ENCODE measurements around the gene ADAM15. TPM values are rescaled to one million over a fixed set of nuclear protein-coding genes. Genes with fewer than 3 reads are reported as not detected.
A peak's percentile ranks its signal among the peaks of the same experiment; 100 is the strongest.

The ADAM15 gene
- polyA plus RNA-seq, 1 donor = 38.6 TPM

DNA sequence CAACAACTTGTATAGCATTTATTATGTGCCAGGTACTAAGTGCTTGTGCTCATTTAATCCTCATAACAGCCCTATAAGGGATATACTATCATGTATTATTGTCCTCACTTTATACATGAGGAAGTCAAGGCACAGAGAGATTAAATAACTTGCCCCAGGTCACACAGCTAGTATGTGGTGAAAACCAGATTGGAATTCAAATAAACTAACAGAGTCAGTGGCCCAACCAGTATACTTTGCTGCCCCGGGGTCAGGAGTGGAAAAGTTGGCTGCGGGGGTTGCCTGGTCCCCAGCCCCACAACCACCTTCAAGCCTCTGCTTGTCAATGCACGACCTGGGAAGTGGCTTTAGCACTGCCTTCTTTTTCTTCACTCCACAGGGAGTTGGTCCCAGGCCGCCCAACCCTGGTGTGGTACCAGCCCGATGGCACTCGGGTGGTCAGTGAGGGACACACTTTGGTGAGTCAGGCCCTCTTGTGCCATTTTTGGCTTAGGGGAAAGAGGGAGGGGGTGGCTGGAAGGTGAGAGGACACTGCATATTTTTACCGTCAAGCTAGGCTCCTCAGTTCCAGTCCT, 2.5 kb downstream of the ADAM15 start:
- Histone ChIP-seq H3K27me3 (ENCODE audit: control insufficient read depth, insufficient read depth, low read length) (peaks cover 3% of the 10 kb centered on the region), H3K4me3 (ENCODE audit: low read length) (no peak overlapping the region), H3K9me3 (ENCODE audit: control insufficient read depth, low read depth, low read length) (peaks cover 2% of the 10 kb centered on the region), H3K36me3 (ENCODE audit: control insufficient read depth, insufficient read depth, low read length) (peaks cover 22% of the 10 kb centered on the region), H3K27ac (ENCODE audit: low read length) (no peak overlapping the region), H3K4me1 (ENCODE audit: control insufficient read depth, insufficient read depth, low read length) (peaks cover 34% of the 10 kb centered on the region)
- no peak for DNase-seq
- WGBS (ENCODE audit: insufficient coverage, low lambda C conversion rate) = no CpG with 5 or more reads among the region's 7 CpGs

DNA sequence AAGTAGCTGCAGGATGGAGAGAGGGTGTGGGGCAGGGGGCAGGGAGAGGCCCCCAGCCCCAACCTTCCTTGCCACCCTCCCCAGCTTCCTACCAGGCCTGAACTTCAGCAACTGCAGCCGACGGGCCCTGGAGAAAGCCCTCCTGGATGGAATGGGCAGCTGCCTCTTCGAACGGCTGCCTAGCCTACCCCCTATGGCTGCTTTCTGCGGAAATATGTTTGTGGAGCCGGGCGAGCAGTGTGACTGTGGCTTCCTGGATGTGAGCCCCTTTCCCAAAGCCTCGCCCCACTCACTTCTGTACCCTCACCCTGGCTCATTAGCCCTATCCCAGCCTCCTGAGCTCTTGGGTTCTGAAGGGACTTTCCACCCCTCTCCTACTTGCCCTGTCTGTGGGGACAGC, 6.0 kb downstream of the ADAM15 start:
- H3K4me1 ChIP-seq (ENCODE audit: control insufficient read depth, insufficient read depth, low read length) = peaks cover 17% of the 10 kb centered on the region
- H3K36me3 ChIP-seq (ENCODE audit: control insufficient read depth, insufficient read depth, low read length) = peaks cover 22% of the 10 kb centered on the region
- H3K4me3 ChIP-seq (ENCODE audit: low read length) = no peak overlapping the region
- H3K27ac ChIP-seq (ENCODE audit: low read length) = no peak overlapping the region
- WGBS (ENCODE audit: insufficient coverage, low lambda C conversion rate) = no CpG with 5 or more reads among the region's 8 CpGs
- H3K9me3 ChIP-seq (ENCODE audit: control insufficient read depth, low read depth, low read length) = no peaks in the 10 kb centered on the region
- H3K27me3 ChIP-seq (ENCODE audit: control insufficient read depth, insufficient read depth, low read length) = no peaks in the 10 kb centered on the region
- DNase-seq = no peak

DNA sequence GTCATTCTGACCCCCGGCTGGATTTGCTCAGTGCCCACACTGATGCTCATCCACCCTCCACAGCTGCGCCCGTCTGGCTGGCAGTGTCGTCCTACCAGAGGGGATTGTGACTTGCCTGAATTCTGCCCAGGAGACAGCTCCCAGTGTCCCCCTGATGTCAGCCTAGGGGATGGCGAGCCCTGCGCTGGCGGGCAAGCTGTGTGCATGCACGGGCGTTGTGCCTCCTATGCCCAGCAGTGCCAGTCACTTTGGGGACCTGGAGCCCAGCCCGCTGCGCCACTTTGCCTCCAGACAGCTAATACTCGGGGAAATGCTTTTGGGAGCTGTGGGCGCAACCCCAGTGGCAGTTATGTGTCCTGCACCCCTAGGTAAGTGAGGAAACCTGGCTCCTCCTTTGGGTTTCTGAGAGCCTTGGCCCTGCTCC, 6.7 kb downstream of the ADAM15 start:
- WGBS (ENCODE audit: insufficient coverage, low lambda C conversion rate) = no CpG with 5 or more reads among the region's 13 CpGs
- Histone ChIP-seq H3K27me3 (ENCODE audit: control insufficient read depth, insufficient read depth, low read length) (peaks cover 3% of the 10 kb centered on the region), H3K4me3 (ENCODE audit: low read length) (no peak overlapping the region), H3K9me3 (ENCODE audit: control insufficient read depth, low read depth, low read length) (no peaks in the 10 kb centered on the region), H3K4me1 (ENCODE audit: control insufficient read depth, insufficient read depth, low read length) (peaks cover 17% of the 10 kb centered on the region), H3K36me3 (ENCODE audit: control insufficient read depth, insufficient read depth, low read length) (peaks cover 22% of the 10 kb centered on the region), H3K27ac (ENCODE audit: low read length) (no peak overlapping the region)
- DNase-seq = no peak

DNA sequence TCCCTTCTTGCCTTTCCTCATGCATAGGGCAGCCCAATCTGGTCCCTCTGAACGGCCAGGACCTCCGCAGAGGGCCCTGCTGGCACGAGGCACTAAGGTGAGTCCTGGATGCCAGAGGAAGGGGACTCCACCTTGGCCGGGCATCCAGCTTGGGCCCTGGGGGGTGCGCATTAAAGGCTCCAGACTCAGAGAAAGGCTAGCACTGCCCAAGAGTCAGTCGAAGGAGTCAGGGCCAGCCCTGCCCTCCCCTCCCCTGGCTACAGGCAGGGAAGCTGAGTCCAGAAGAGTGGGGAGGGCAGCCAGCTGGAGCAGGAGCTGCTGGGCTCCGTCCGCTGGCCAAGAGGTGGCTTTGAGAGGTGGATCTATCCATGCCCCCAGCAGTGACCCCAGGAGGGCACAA, 9.6 kb downstream of the ADAM15 start:
- Histone ChIP-seq H3K36me3 (ENCODE audit: control insufficient read depth, insufficient read depth, low read length) (peaks cover 18% of the 10 kb centered on the region), H3K27me3 (ENCODE audit: control insufficient read depth, insufficient read depth, low read length) (peaks cover 3% of the 10 kb centered on the region), H3K4me1 (ENCODE audit: control insufficient read depth, insufficient read depth, low read length) (peaks cover 26% of the 10 kb centered on the region), H3K27ac (ENCODE audit: low read length) (no peak overlapping the region), H3K9me3 (ENCODE audit: control insufficient read depth, low read depth, low read length) (no peaks in the 10 kb centered on the region), H3K4me3 (ENCODE audit: low read length) (no peak overlapping the region)
- no peak for DNase-seq
- WGBS (ENCODE audit: insufficient coverage, low lambda C conversion rate) = no CpG with 5 or more reads among the region's 8 CpGs

DNA sequence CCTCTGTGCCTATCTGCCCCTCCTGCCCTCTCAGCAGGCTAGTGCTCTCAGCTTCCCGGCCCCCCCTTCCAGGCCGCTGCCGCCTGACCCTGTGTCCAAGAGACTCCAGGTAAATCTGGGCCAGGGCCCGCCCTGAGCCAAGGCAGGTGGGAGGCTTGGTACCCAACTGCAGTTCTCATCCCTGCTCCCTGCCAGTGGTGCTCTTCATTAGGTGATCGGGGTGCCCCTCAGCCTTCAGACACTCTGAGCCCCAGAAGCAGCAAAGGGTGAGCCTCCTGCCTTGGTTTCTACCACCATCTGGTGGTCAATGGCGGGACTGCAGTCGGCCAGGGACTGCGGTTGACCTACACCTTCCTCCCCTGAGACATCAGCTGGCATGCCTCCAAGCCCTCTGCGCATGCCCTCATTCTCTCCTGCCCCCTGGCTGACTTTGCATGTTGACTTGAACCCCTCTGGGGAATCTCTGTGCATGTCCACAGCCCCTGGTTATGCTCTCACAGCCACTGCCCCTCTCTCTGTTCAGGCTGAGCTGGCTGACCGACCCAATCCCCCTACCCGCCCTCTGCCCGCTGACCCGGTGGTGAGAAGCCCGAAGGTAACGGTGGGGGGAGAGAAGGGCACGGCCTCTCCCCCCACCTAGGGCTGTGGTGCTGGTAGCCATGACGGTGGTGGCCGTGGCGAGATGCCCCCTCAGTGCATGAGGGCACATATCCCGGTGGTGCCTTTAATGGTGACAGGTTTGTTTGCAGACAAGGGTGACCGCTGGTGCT, 10.4 kb downstream of the ADAM15 start:
- H3K27ac ChIP-seq (ENCODE audit: low read length) = no peak overlapping the region
- peak; percentile 80 to 90 for DNase-seq
- peaks cover 15% of the 10 kb centered on the region for H3K36me3 ChIP-seq (ENCODE audit: control insufficient read depth, insufficient read depth, low read length)
- peaks cover 32% of the 10 kb centered on the region for H3K4me1 ChIP-seq (ENCODE audit: control insufficient read depth, insufficient read depth, low read length)
- H3K4me3 ChIP-seq (ENCODE audit: low read length) = no peak overlapping the region
- no CpG with 5 or more reads among the region's 21 CpGs for WGBS (ENCODE audit: insufficient coverage, low lambda C conversion rate)
- peaks cover 3% of the 10 kb centered on the region for H3K27me3 ChIP-seq (ENCODE audit: control insufficient read depth, insufficient read depth, low read length)
- no peaks in the 10 kb centered on the region for H3K9me3 ChIP-seq (ENCODE audit: control insufficient read depth, low read depth, low read length)

DNA sequence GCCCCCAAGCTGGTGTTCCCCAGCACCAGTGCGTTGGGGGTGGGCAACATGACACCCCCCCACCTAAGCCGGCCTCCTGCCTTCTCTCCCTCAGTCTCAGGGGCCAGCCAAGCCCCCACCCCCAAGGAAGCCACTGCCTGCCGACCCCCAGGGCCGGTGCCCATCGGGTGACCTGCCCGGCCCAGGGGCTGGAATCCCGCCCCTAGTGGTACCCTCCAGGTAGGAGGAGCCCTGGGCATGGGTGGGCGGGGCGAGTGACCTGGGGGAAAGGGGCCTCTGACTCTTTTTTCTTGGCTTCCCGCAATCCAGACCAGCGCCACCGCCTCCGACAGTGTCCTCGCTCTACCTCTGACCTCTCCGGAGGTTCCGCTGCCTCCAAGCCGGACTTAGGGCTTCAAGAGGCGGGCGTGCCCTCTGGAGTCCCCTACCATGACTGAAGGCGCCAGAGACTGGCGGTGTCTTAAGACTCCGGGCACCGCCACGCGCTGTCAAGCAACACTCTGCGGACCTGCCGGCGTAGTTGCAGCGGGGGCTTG, 11.1 kb downstream of the ADAM15 start:
- Histone ChIP-seq H3K27me3 (ENCODE audit: control insufficient read depth, insufficient read depth, low read length) (peaks cover 3% of the 10 kb centered on the region), H3K27ac (ENCODE audit: low read length) (no peak overlapping the region), H3K36me3 (ENCODE audit: control insufficient read depth, insufficient read depth, low read length) (peaks cover 17% of the 10 kb centered on the region), H3K4me3 (ENCODE audit: low read length) (peak overlapping the region; percentile 76), H3K9me3 (ENCODE audit: control insufficient read depth, low read depth, low read length) (no peaks in the 10 kb centered on the region), H3K4me1 (ENCODE audit: control insufficient read depth, insufficient read depth, low read length) (peaks cover 39% of the 10 kb centered on the region)
- no CpG with 5 or more reads among the region's 29 CpGs for WGBS (ENCODE audit: insufficient coverage, low lambda C conversion rate)
- DNase-seq = peak in 1 of 2 donors; percentile 21

DNA sequence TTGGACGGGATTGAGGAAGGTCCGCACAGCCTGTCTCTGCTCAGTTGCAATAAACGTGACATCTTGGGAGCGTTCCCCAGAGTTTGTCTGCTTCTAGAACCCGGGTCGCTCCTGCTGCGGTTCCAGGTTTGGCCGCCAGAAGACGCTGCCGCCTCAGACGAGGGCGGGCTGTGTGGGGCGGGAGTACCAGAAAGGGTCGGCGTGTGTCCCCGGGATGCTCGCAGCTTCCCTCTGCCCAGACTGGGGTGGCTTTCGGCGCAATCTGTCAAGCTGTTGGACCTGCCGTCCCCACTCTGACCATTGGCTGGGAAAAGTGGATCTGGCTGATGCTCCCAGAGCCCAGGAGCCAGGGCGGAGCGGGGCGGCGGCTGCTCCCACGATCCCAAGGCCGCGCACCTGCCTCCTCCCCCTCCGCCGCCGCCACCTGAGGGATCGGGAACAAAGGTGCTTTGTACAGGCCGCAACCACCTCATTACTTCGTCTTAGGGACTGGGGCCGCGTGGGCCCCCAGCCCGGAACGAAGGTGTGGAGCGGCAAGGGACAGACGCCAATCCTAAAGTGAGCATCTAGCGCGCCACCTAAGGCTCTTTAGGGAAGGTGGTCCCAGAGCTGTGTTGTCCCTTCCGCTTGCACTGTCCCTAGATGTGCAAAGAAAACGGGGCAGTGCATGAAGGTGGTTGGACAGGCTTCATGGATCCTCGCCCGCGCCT, 11.7 kb downstream of the ADAM15 start:
- peaks cover 3% of the 10 kb centered on the region for H3K27me3 ChIP-seq (ENCODE audit: control insufficient read depth, insufficient read depth, low read length)
- H3K36me3 ChIP-seq (ENCODE audit: control insufficient read depth, insufficient read depth, low read length) = peaks cover 18% of the 10 kb centered on the region
- H3K4me3 ChIP-seq (ENCODE audit: low read length) = peak overlapping the region; percentile 76
- H3K4me1 ChIP-seq (ENCODE audit: control insufficient read depth, insufficient read depth, low read length) = peaks cover 41% of the 10 kb centered on the region
- DNase-seq = peak in 1 of 2 donors; percentile 82
- H3K9me3 ChIP-seq (ENCODE audit: control insufficient read depth, low read depth, low read length) = no peaks in the 10 kb centered on the region
- H3K27ac ChIP-seq (ENCODE audit: low read length) = peak overlapping the region; percentile 95
- WGBS (ENCODE audit: insufficient coverage, low lambda C conversion rate) = no CpG with 5 or more reads among the region's 46 CpGs

DNA sequence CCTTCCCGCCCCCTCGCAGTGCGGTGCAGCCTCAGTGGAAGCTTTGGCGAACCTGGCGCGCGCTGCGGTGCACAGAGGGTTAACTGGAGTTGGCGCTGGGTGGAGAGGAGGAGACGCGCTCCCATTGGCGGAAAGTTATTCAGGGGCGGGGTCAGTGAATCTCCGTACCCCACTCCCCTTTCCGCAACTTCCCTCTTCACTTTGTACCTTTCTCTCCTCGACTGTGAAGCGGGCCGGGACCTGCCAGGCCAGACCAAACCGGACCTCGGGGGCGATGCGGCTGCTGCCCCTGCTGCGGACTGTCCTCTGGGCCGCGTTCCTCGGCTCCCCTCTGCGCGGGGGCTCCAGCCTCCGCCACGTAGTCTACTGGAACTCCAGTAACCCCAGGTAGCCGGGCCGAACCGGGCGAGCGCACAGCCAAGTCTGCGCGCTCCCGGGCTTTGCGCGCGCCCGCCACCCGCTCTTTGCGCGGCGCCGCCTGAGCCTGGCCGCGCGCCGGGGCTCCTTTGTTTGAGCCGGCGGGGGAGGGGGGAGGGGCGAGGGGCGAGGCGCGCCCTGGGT, 12.5 kb downstream of the ADAM15 start, which contains the start of gene EFNA4:
Gene EFNA4 (plus strand): TSS at position 191 of the 561 bp plus-strand sequence. CDS start 84 bp downstream, at position 275.
- H3K27me3 ChIP-seq (ENCODE audit: control insufficient read depth, insufficient read depth, low read length) = peaks cover 3% of the 10 kb centered on the region
- H3K9me3 ChIP-seq (ENCODE audit: control insufficient read depth, low read depth, low read length) = no peaks in the 10 kb centered on the region
- no CpG with 5 or more reads among the region's 57 CpGs for WGBS (ENCODE audit: insufficient coverage, low lambda C conversion rate)
- H3K4me3 ChIP-seq (ENCODE audit: low read length) = peak within 1 kb of the TSS; percentile 76
- H3K4me1 ChIP-seq (ENCODE audit: control insufficient read depth, insufficient read depth, low read length) = peaks cover 44% of the 10 kb centered on the region
- H3K27ac ChIP-seq (ENCODE audit: low read length) = peak within 1 kb of the TSS; percentile 95
- peaks cover 17% of the 10 kb centered on the region for H3K36me3 ChIP-seq (ENCODE audit: control insufficient read depth, insufficient read depth, low read length)
- DNase-seq = peak; percentile 88 to 95

DNA sequence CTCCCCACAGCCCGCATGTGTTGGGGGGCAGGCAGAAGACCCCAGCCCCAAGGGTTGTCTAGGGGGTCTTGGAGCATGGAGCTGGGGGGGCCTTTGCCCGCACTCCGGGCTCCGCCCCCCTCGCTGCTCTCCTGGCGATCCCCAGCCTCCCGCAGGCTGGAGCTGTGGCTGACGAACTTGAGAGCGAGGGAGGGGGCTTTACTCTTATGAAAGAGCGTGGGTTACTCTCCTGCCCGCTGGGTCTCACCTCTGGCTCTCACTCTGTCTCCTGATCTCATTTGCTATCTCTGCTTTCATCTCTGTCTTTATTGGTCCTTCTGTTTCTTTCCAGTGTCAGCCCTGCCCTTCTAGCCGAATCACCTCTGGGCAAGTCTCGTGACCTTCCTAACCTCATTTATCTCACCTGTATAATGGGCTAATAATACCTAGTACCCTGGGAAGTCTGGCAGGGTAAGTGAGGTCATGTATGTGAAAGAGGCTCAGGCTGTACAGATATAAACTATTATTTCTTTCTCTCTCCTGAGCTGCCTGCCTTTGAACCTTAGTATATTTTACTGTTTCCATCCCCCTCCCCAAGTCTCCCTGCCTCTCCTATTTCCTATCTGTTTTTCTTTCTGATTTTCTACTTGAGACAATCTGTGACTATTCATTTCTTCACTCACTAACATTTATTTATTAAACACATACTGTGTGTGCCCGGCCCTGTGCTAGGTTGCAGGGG, 13.2 kb downstream of the ADAM15 start:
- Histone ChIP-seq H3K27ac (ENCODE audit: low read length) (peak overlapping the region; percentile 95), H3K36me3 (ENCODE audit: control insufficient read depth, insufficient read depth, low read length) (peaks cover 24% of the 10 kb centered on the region), H3K4me3 (ENCODE audit: low read length) (peak overlapping the region; percentile 76), H3K9me3 (ENCODE audit: control insufficient read depth, low read depth, low read length) (no peaks in the 10 kb centered on the region), H3K27me3 (ENCODE audit: control insufficient read depth, insufficient read depth, low read length) (peaks cover 3% of the 10 kb centered on the region), H3K4me1 (ENCODE audit: control insufficient read depth, insufficient read depth, low read length) (peaks cover 50% of the 10 kb centered on the region)
- WGBS (ENCODE audit: insufficient coverage, low lambda C conversion rate) = no CpG with 5 or more reads among the region's 14 CpGs
- DNase-seq = peak in 1 of 2 donors; percentile 60
